B cell (primary cell): ENCODE measurements around the gene AIG1. TPM values are rescaled to one million over a fixed set of nuclear protein-coding genes. Genes with fewer than 3 reads are reported as not detected.

Experiments used
- ATAC-seq: fragments of 200-7000 bp; cut with Tn5 transposase; one replicate; pipeline ENCODE4 v1.10.0; 2021; ENCODE audit warnings: low read depth, mild to moderate bottlenecking, moderate number of reproducible peaks, moderate library complexity
- CTCF ChIA-PET: fragments of 350-600 bp; sonication (Branson Sonifier 250); formaldehyde crosslinking; loops from one replicate; lab custom pipeline; 2021; ENCODE audit warnings: antibody characterized with exemption, inconsistent platforms; lab: Charles Lee
- POLR2A ChIA-PET: fragments of 350-600 bp; sonication (Branson Sonifier 250); formaldehyde crosslinking; loops from one replicate; lab custom pipeline; 2021; ENCODE audit warnings: antibody characterized with exemption; lab: Charles Lee
- DNase-seq: peaks from one replicate; pipeline ENCODE4 v3.0.0; 2013
- H2AFZ ChIP-seq: 2 replicates; pipeline ENCODE4 v1.6.1; 2012; ENCODE audit warnings: mild to moderate bottlenecking, low read depth, low read length; ENCODE audit not compliant: insufficient read depth, poor library complexity, severe bottlenecking
- H3K27ac ChIP-seq, 2 donors: 1 replicate in 1 of 2; 2 replicates in 1 of 2; pipeline ENCODE4 v1.5.1; 2012 to 2013; ENCODE audit warnings: low read length in 2 of 2, mild to moderate bottlenecking in 2 of 2, moderate library complexity in 1 of 2
- H3K27me3 ChIP-seq, 4 experiments: fragments of 200-600 bp in 1 of 4; sonication (generic) in 1 of 4; replicated peaks in 1 of 4; 1 replicate in 2 of 4; 2 replicates in 2 of 4; pipeline versions ENCODE4 v1.6.1 to v1.7.0; 2013 to 2016; ENCODE audit warnings: low read length in 3 of 4, mild to moderate bottlenecking in 2 of 4, mixed read lengths in 1 of 4, moderate library complexity in 1 of 4; ENCODE audit not compliant: insufficient read depth in 4 of 4, control insufficient read depth in 3 of 4; ENCODE audit errors: control extremely low read depth in 1 of 4
- H3K36me3 ChIP-seq, 2 experiments: replicated peaks in 1 of 2; 1 replicate in 1 of 2; 2 replicates in 1 of 2; pipeline versions ENCODE4 v1.6.1 to v1.7.1; 2013; ENCODE audit warnings: low read length in 1 of 2; ENCODE audit not compliant: insufficient read depth in 2 of 2, control insufficient read depth in 1 of 2; ENCODE audit errors: control extremely low read depth in 1 of 2, extremely low read depth in 1 of 2
- H3K4me1 ChIP-seq, 2 donors: fragments of 200-600 bp in 1 of 2; sonication (generic) in 1 of 2; 1 replicate in 1 of 2; 2 replicates in 1 of 2; pipeline versions ENCODE4 v1.5.1 to v1.6.1; 2013 to 2017; ENCODE audit warnings: low read length in 2 of 2; ENCODE audit not compliant: control insufficient read depth in 2 of 2, insufficient read depth in 2 of 2
- H3K4me2 ChIP-seq: replicated peaks from 2 replicates; pipeline ENCODE3; 2012; ENCODE audit warnings: mild to moderate bottlenecking, low read depth, low read length; ENCODE audit not compliant: poor library complexity, severe bottlenecking
- H3K4me3 ChIP-seq, 5 experiments: fragments of 200-600 bp in 1 of 5; sonication (generic) in 1 of 5; 1 replicate in 3 of 5; 2 replicates in 2 of 5; pipeline versions ENCODE4 v1.5.1 to v1.7.0; 2011 to 2016; ENCODE audit warnings: low read length in 4 of 5, mild to moderate bottlenecking in 4 of 5, low read depth in 2 of 5, control low read depth in 1 of 5, moderate library complexity in 1 of 5; ENCODE audit not compliant: insufficient read depth in 1 of 5; ENCODE audit errors: control extremely low read depth in 1 of 5, extremely low read depth in 1 of 5
- H3K79me2 ChIP-seq: fragments of 200-600 bp; sonication (generic); one replicate; pipeline ENCODE4 v1.6.0; 2016; ENCODE audit warnings: low read length; ENCODE audit not compliant: control insufficient read depth, insufficient read depth
- H3K9ac ChIP-seq: fragments of 200-600 bp; sonication (generic); 2 replicates; pipeline ENCODE4 v1.6.1; 2017; ENCODE audit warnings: mild to moderate bottlenecking, low read length, moderate library complexity
- H3K9me3 ChIP-seq, 3 donors: one replicate each; pipeline versions ENCODE4 v1.6.1 to v1.7.1; 2013; ENCODE audit warnings: low read length in 2 of 3; ENCODE audit not compliant: control insufficient read depth in 2 of 3, insufficient read depth in 1 of 3; ENCODE audit errors: control extremely low read depth in 1 of 3
- H4K20me1 ChIP-seq: 2 replicates; pipeline ENCODE4 v1.6.0; 2012; ENCODE audit warnings: mild to moderate bottlenecking, low read length; ENCODE audit not compliant: insufficient read depth, control insufficient read depth, poor library complexity, severe bottlenecking
- H3K27ac Mint-ChIP-seq: one replicate; pipeline ENCODE4 v1.8.0; 2021; ENCODE audit warnings: mixed read lengths
- H3K27me3 Mint-ChIP-seq: one replicate; pipeline ENCODE4 v1.8.0; 2021; ENCODE audit warnings: mixed read lengths
- H3K4me1 Mint-ChIP-seq: one replicate; pipeline ENCODE4 v1.8.0; 2021; ENCODE audit warnings: mixed read lengths
- H3K4me3 Mint-ChIP-seq: one replicate; pipeline ENCODE4 v1.8.0; 2021; ENCODE audit warnings: mixed read lengths
- H3K9me3 Mint-ChIP-seq: one replicate; pipeline ENCODE4 v1.8.0; 2022; ENCODE audit warnings: mixed read lengths; ENCODE audit not compliant: insufficient read depth
- CTCF ChIP-seq: fragments of 200-600 bp; IDR thresholded peaks from one replicate; pipeline ENCODE4 v1.8.0; 2022; ENCODE audit warnings: antibody characterized with exemption, mild to moderate bottlenecking
- EZH2 ChIP-seq: IDR thresholded peaks from 2 replicates; pipeline ENCODE4 v1.6.1; 2012; ENCODE audit warnings: borderline replicate concordance, low read depth, mild to moderate bottlenecking, moderate library complexity, low read length; ENCODE audit not compliant: insufficient read depth, poor library complexity, severe bottlenecking
- WGBS: methylation state at CpG from one replicate; pipeline ENCODE4 v1.1.5; 2013; ENCODE audit warnings: missing lambda C conversion rate; ENCODE audit not compliant: insufficient coverage; 5-methylcytosine and 5-hydroxymethylcytosine counted together
- intact Hi-C: fragments of 100-400 bp; cut with micrococcal nuclease; formaldehyde crosslinking; loops from one replicate; pipeline ENCODE4 v1.10.0; 2022
- polyA plus RNA-seq: library from polyadenylated mRNA; depleted of rRNA; stranded (reverse); fragments of >200 nt; gene quantifications from 2 replicates; pipeline ENCODE4 v1.2.3, GENCODE V29; 2012
- total RNA-seq, 2 donors: library from RNA; stranded (reverse); fragments of 120-200 nt in 1 of 2; gene quantifications; 1 replicate in 1 of 2; 2 replicates in 1 of 2; pipeline versions ENCODE4 v1.2.3 to v1.2.4, GENCODE V29; 2013 to 2022

AIG1 gene
- total and polyA plus RNA-seq, 2 donors (not counting 1 experiment from before 2014, with no cell fraction given): 7.0 to 9.0 TPM

- Mint-ChIP-seq H3K4me1 (no peaks in the 10 kb centered on the region), H3K4me3 (no peak overlapping the region), H3K9me3 (no peaks in the 10 kb centered on the region), H3K27ac (no peak overlapping the region), H3K27me3 (no peaks in the 10 kb centered on the region)
- H3K79me2 ChIP-seq: no peaks in the 10 kb centered on the region
- H3K27me3 ChIP-seq: no peaks in the 10 kb centered on the region
- TF ChIP-seq EZH2 (no peak), CTCF (no peak)
- no peak overlapping the region for H3K27ac ChIP-seq
- no peak overlapping the region for H3K9ac ChIP-seq
- H4K20me1 ChIP-seq: no peaks in the 10 kb centered on the region
- peaks cover 0 to 10% (median 0%) of the 10 kb centered on the region in 3 donors for H3K9me3 ChIP-seq
- POLR2A ChIA-PET: no interaction called here
- H3K4me3 ChIP-seq: no peak overlapping the region
- no peak overlapping the region for H3K4me2 ChIP-seq
- CTCF ChIA-PET: interaction anchor here (1.1 to 3.9 kb wide), 7 partner anchors 11 to 862 kb away, joined by 3 to 32 read pairs (median 4); no protein-coding TSS in a partner anchor
- H3K36me3 ChIP-seq: no peaks in the 10 kb centered on the region
- no peaks in the 10 kb centered on the region for H3K4me1 ChIP-seq
- WGBS: 83% methylated on average over 2 of the region's 4 CpGs
- intact Hi-C loops: loop anchor here (1.0 to 10.0 kb wide), 2 partner anchors 643 to 862 kb away; no protein-coding TSS in a partner anchor
- H2AFZ ChIP-seq: no peak overlapping the region
- ATAC-seq (no peak), DNase-seq (no peak)
Observed at GRCh38 chr6:143336446-143337152, 275.9 kb downstream of the AIG1 start.
